Measurements from ENCODE around the gene FYB1.
A peak's percentile ranks its signal among the peaks of the same experiment; 100 is the strongest.

FYB1 gene

GRCh38 chr5:39218482-39219402, 621 bp downstream of the FYB1 start:
- Histone ChIP-seq H2AFZ (ENCODE audit: low read length) (no peak overlapping the region), H3K18ac (ENCODE audit: low read length) (no peak overlapping the region), H4K91ac (ENCODE audit: low read depth, low read length, poor library complexity) (no peak overlapping the region), H3K14ac (ENCODE audit: low read length) (no peak overlapping the region), H2BK12ac (ENCODE audit: low read length) (no peak overlapping the region), H3K79me1 (ENCODE audit: low read depth, low read length) (no peaks in the 10 kb centered on the region), H3K4me2 (ENCODE audit: insufficient read depth, low read length, poor library complexity, severe bottlenecking) (no peak overlapping the region), H3K27ac (replicated peaks; ENCODE audit: low read length) (no peak overlapping the region), H3K9me3 (replicated peaks in 1 of 2; ENCODE audit: control insufficient read depth in 2 of 2, insufficient read depth in 1 of 2, low read depth in 1 of 2, low read length in 2 of 2) (no peaks in the 10 kb centered on the region), H3K4me1 (ENCODE audit: control insufficient read depth in 2 of 2, insufficient read depth in 1 of 2, low read depth in 1 of 2, low read length in 2 of 2) (no peaks in the 10 kb centered on the region), H2BK15ac (ENCODE audit: low read length) (no peak overlapping the region), H3K9ac (ENCODE audit: low read depth, low read length, poor library complexity) (no peak overlapping the region), H2BK5ac (ENCODE audit: low read length) (no peak overlapping the region), H3K4ac (ENCODE audit: low read length) (no peak overlapping the region), H3K4me3 (ENCODE audit: low read length in 2 of 2) (no peak overlapping the region), H2AK5ac (ENCODE audit: low read depth, low read length) (no peak overlapping the region), H2BK120ac (ENCODE audit: low read depth, low read length) (no peak overlapping the region), H3K36me3 (replicated peaks in 1 of 2; ENCODE audit: control insufficient read depth in 2 of 2, insufficient read depth in 2 of 2, low read length in 2 of 2) (no peaks in the 10 kb centered on the region), H3K23ac (ENCODE audit: low read depth, low read length, poor library complexity) (no peak overlapping the region), H3K27me3 (ENCODE audit: control insufficient read depth in 3 of 3, insufficient read depth in 3 of 3, low read depth in 1 of 3, low read length in 3 of 3) (no peaks in the 10 kb centered on the region), H4K8ac (ENCODE audit: low read depth, low read length) (no peak overlapping the region)
- no CpG with 5 or more reads among the region's 8 CpGs for WGBS, 2 donors (ENCODE audit: extremely low coverage in 2 of 2, insufficient read length in 2 of 2, insufficient replicate concordance in 1 of 2)
- DNase-seq (ENCODE audit: low spot score): no peak

GRCh38 chr5:39217365-39218281, 1.7 kb downstream of the FYB1 start:
- Histone ChIP-seq H3K4ac (ENCODE audit: low read length) (no peak overlapping the region), H3K18ac (ENCODE audit: low read length) (no peak overlapping the region), H3K27me3 (ENCODE audit: control insufficient read depth in 3 of 3, insufficient read depth in 3 of 3, low read depth in 1 of 3, low read length in 3 of 3) (no peaks in the 10 kb centered on the region), H4K91ac (ENCODE audit: low read depth, low read length, poor library complexity) (no peak overlapping the region), H3K79me1 (ENCODE audit: low read depth, low read length) (no peaks in the 10 kb centered on the region), H3K4me2 (ENCODE audit: insufficient read depth, low read length, poor library complexity, severe bottlenecking) (no peak overlapping the region), H3K4me3 (ENCODE audit: low read length in 2 of 2) (no peak overlapping the region), H3K9ac (ENCODE audit: low read depth, low read length, poor library complexity) (no peak overlapping the region), H2AK5ac (ENCODE audit: low read depth, low read length) (no peak overlapping the region), H3K23ac (ENCODE audit: low read depth, low read length, poor library complexity) (no peak overlapping the region), H2BK5ac (ENCODE audit: low read length) (no peak overlapping the region), H2BK15ac (ENCODE audit: low read length) (no peak overlapping the region), H2BK120ac (ENCODE audit: low read depth, low read length) (no peak overlapping the region), H2BK12ac (ENCODE audit: low read length) (no peak overlapping the region), H3K27ac (replicated peaks; ENCODE audit: low read length) (no peak overlapping the region), H2AFZ (ENCODE audit: low read length) (no peak overlapping the region), H4K8ac (ENCODE audit: low read depth, low read length) (no peak overlapping the region), H3K9me3 (replicated peaks in 1 of 2; ENCODE audit: control insufficient read depth in 2 of 2, insufficient read depth in 1 of 2, low read depth in 1 of 2, low read length in 2 of 2) (no peaks in the 10 kb centered on the region), H3K14ac (ENCODE audit: low read length) (no peak overlapping the region), H3K4me1 (ENCODE audit: control insufficient read depth in 2 of 2, insufficient read depth in 1 of 2, low read depth in 1 of 2, low read length in 2 of 2) (no peaks in the 10 kb centered on the region), H3K36me3 (replicated peaks in 1 of 2; ENCODE audit: control insufficient read depth in 2 of 2, insufficient read depth in 2 of 2, low read length in 2 of 2) (no peaks in the 10 kb centered on the region)
- DNase-seq (ENCODE audit: low spot score): peak; percentile 65
- no CpG with 5 or more reads among the region's 16 CpGs for WGBS, 2 donors (ENCODE audit: extremely low coverage in 2 of 2, insufficient read length in 2 of 2, insufficient replicate concordance in 1 of 2)

GRCh38 chr5:39216631-39217030, 2.7 kb downstream of the FYB1 start:
- no CpG with 5 or more reads among the region's 2 CpGs for WGBS, 2 donors (ENCODE audit: extremely low coverage in 2 of 2, insufficient read length in 2 of 2, insufficient replicate concordance in 1 of 2)
- Histone ChIP-seq H2AK5ac (ENCODE audit: low read depth, low read length) (no peak overlapping the region), H3K9me3 (replicated peaks in 1 of 2; ENCODE audit: control insufficient read depth in 2 of 2, insufficient read depth in 1 of 2, low read depth in 1 of 2, low read length in 2 of 2) (no peaks in the 10 kb centered on the region), H3K36me3 (replicated peaks in 1 of 2; ENCODE audit: control insufficient read depth in 2 of 2, insufficient read depth in 2 of 2, low read length in 2 of 2) (no peaks in the 10 kb centered on the region), H3K14ac (ENCODE audit: low read length) (no peak overlapping the region), H3K9ac (ENCODE audit: low read depth, low read length, poor library complexity) (no peak overlapping the region), H3K79me1 (ENCODE audit: low read depth, low read length) (no peaks in the 10 kb centered on the region), H4K8ac (ENCODE audit: low read depth, low read length) (no peak overlapping the region), H3K4me1 (ENCODE audit: control insufficient read depth in 2 of 2, insufficient read depth in 1 of 2, low read depth in 1 of 2, low read length in 2 of 2) (no peaks in the 10 kb centered on the region), H3K27ac (replicated peaks; ENCODE audit: low read length) (no peak overlapping the region), H4K91ac (ENCODE audit: low read depth, low read length, poor library complexity) (no peak overlapping the region), H3K4me2 (ENCODE audit: insufficient read depth, low read length, poor library complexity, severe bottlenecking) (no peak overlapping the region), H2BK5ac (ENCODE audit: low read length) (no peak overlapping the region), H3K23ac (ENCODE audit: low read depth, low read length, poor library complexity) (no peak overlapping the region), H3K27me3 (ENCODE audit: control insufficient read depth in 3 of 3, insufficient read depth in 3 of 3, low read depth in 1 of 3, low read length in 3 of 3) (no peaks in the 10 kb centered on the region), H2BK15ac (ENCODE audit: low read length) (no peak overlapping the region), H2BK120ac (ENCODE audit: low read depth, low read length) (no peak overlapping the region), H3K18ac (ENCODE audit: low read length) (no peak overlapping the region), H3K4ac (ENCODE audit: low read length) (no peak overlapping the region), H2AFZ (ENCODE audit: low read length) (no peak overlapping the region), H3K4me3 (ENCODE audit: low read length in 2 of 2) (no peak overlapping the region), H2BK12ac (ENCODE audit: low read length) (no peak overlapping the region)
- DNase-seq (ENCODE audit: low spot score): no peak

- Histone ChIP-seq H3K79me1 (ENCODE audit: low read depth, low read length) (no peaks in the 10 kb centered on the region), H3K27ac (replicated peaks; ENCODE audit: low read length) (no peak overlapping the region), H2AK5ac (ENCODE audit: low read depth, low read length) (no peak overlapping the region), H3K9ac (ENCODE audit: low read depth, low read length, poor library complexity) (no peak overlapping the region), H3K23ac (ENCODE audit: low read depth, low read length, poor library complexity) (no peak overlapping the region), H2BK15ac (ENCODE audit: low read length) (no peak overlapping the region), H3K14ac (ENCODE audit: low read length) (no peak overlapping the region), H3K36me3 (replicated peaks in 1 of 2; ENCODE audit: control insufficient read depth in 2 of 2, insufficient read depth in 2 of 2, low read length in 2 of 2) (no peaks in the 10 kb centered on the region), H3K4me3 (ENCODE audit: low read length in 2 of 2) (no peak overlapping the region), H2AFZ (ENCODE audit: low read length) (no peak overlapping the region), H2BK5ac (ENCODE audit: low read length) (no peak overlapping the region), H3K18ac (ENCODE audit: low read length) (no peak overlapping the region), H3K4me1 (ENCODE audit: control insufficient read depth in 2 of 2, insufficient read depth in 1 of 2, low read depth in 1 of 2, low read length in 2 of 2) (no peaks in the 10 kb centered on the region), H3K4me2 (ENCODE audit: insufficient read depth, low read length, poor library complexity, severe bottlenecking) (no peak overlapping the region), H2BK12ac (ENCODE audit: low read length) (no peak overlapping the region), H3K9me3 (replicated peaks in 1 of 2; ENCODE audit: control insufficient read depth in 2 of 2, insufficient read depth in 1 of 2, low read depth in 1 of 2, low read length in 2 of 2) (no peaks in the 10 kb centered on the region), H3K27me3 (ENCODE audit: control insufficient read depth in 3 of 3, insufficient read depth in 3 of 3, low read depth in 1 of 3, low read length in 3 of 3) (no peaks in the 10 kb centered on the region), H2BK120ac (ENCODE audit: low read depth, low read length) (no peak overlapping the region), H4K91ac (ENCODE audit: low read depth, low read length, poor library complexity) (no peak overlapping the region), H3K4ac (ENCODE audit: low read length) (no peak overlapping the region), H4K8ac (ENCODE audit: low read depth, low read length) (no peak overlapping the region)
- no CpG with 5 or more reads among the region's 3 CpGs for WGBS, 2 donors (ENCODE audit: extremely low coverage in 2 of 2, insufficient read length in 2 of 2, insufficient replicate concordance in 1 of 2)
- DNase-seq (ENCODE audit: low spot score): no peak
These were observed 3.5 kb downstream of the FYB1 start for GRCh38 chr5:39215857-39216256.

All from neuronal stem cell (in vitro differentiated cells).